WERI-Rb-1 (cell line): Measurements from ENCODE around the gene KIAA1671.

Source experiments
- DNase-seq: peaks from one replicate; pipeline ENCODE4 v3.0.0-alpha.2; 2020
- H3K27ac ChIP-seq: fragments of 250-450 bp; sonication (Bioruptor Pico); 2 replicates; pipeline ENCODE4 v1.5.1; 2020; ENCODE audit warnings: mild to moderate bottlenecking, moderate library complexity
- H3K27me3 ChIP-seq: fragments of 250-450 bp; sonication (Bioruptor Pico); 2 replicates; pipeline ENCODE4 v1.5.1; 2021; ENCODE audit warnings: mild to moderate bottlenecking, low read depth, moderate library complexity; ENCODE audit not compliant: insufficient read depth, severe bottlenecking
- H3K36me3 ChIP-seq: fragments of 250-450 bp; sonication (Bioruptor Pico); 2 replicates; pipeline ENCODE4 v1.5.1; 2020; ENCODE audit warnings: mild to moderate bottlenecking, moderate library complexity
- H3K4me3 ChIP-seq: 2 replicates; pipeline ENCODE4 v1.5.1; 2011; ENCODE audit warnings: low read depth, mild to moderate bottlenecking, control low read depth, low read length
- H3K9me3 ChIP-seq: fragments of 250-450 bp; sonication (Bioruptor Pico); 2 replicates; pipeline ENCODE4 v1.5.1; 2021; ENCODE audit warnings: mild to moderate bottlenecking, moderate library complexity; ENCODE audit not compliant: severe bottlenecking
- CTCF ChIP-seq: IDR thresholded peaks from 2 replicates; pipeline ENCODE4 v1.5.1; 2011; ENCODE audit warnings: low read depth, mild to moderate bottlenecking, control low read depth, inconsistent platforms, low read length

KIAA1671 gene

GRCh38 chr22:25130462-25130861 lies 177.9 kb downstream of the KIAA1671 start:
- Histone ChIP-seq H3K27ac (no peak overlapping the region), H3K9me3 (no peaks in the 10 kb centered on the region), H3K27me3 (no peaks in the 10 kb centered on the region), H3K4me3 (no peak overlapping the region), H3K36me3 (no peaks in the 10 kb centered on the region)
- DNase-seq = no peak
- no peak for TF ChIP-seq CTCF

- no peak for DNase-seq
- Histone ChIP-seq H3K36me3 (no peaks in the 10 kb centered on the region), H3K9me3 (no peaks in the 10 kb centered on the region), H3K4me3 (no peak overlapping the region), H3K27ac (no peak overlapping the region), H3K27me3 (no peaks in the 10 kb centered on the region)
- TF ChIP-seq CTCF = no peak
These were observed 178.8 kb downstream of the KIAA1671 start for GRCh38 chr22:25131198-25131887.

- no peaks in the 10 kb centered on the region for H3K9me3 ChIP-seq
- H3K4me3 ChIP-seq = no peak overlapping the region
- H3K27me3 ChIP-seq = no peaks in the 10 kb centered on the region
- no peak for DNase-seq
- H3K36me3 ChIP-seq = no peaks in the 10 kb centered on the region; the same call in 1 of the 2 replicates
- TF ChIP-seq CTCF = no peak
- no peak overlapping the region for H3K27ac ChIP-seq
These were observed 181.5 kb downstream of the KIAA1671 start for GRCh38 chr22:25134028-25134427.

GRCh38 chr22:25134451-25134850 lies 181.9 kb downstream of the KIAA1671 start:
- Histone ChIP-seq H3K27ac (no peak overlapping the region), H3K36me3 (no peaks in the 10 kb centered on the region; the same call in 1 of the 2 replicates)

GRCh38 chr22:25136953-25137576 lies 184.5 kb downstream of the KIAA1671 start:
- no peak for DNase-seq
- TF ChIP-seq CTCF = no peak
- no peaks in the 10 kb centered on the region for H3K27me3 ChIP-seq
- H3K36me3 ChIP-seq = no peaks in the 10 kb centered on the region; the same call in 1 of the 2 replicates
- no peak overlapping the region for H3K27ac ChIP-seq
- H3K9me3 ChIP-seq = no peaks in the 10 kb centered on the region
- H3K4me3 ChIP-seq = no peak overlapping the region

More at GRCh38 chr22:25134451-25134850, 181.9 kb downstream of the KIAA1671 start:
- no peak for TF ChIP-seq CTCF
- Histone ChIP-seq H3K9me3 (no peaks in the 10 kb centered on the region), H3K4me3 (no peak overlapping the region), H3K27me3 (no peaks in the 10 kb centered on the region)
- DNase-seq = no peak
